HL-60/S4 treated with phorbol 12-myristate 13-acetate at 8.2 ng/mL for 4 days and 3 days (cell line): Measurements from ENCODE around the gene CGB5.
"Not testable (repeated sequence)": the region's sequence is repeated elsewhere in the genome, so short reads cannot be mapped to it uniquely, and the experiment has no call there.

Source experiments
- in situ Hi-C: fragments of 300-500 bp; cut with MboI; formaldehyde crosslinking; loops from 2 replicates; pipeline ENCODE4 v1.15.0; 2022; ENCODE audit warnings: low sequenced_read_pairs

The CGB5 gene

GRCh38 chr19:49020931-49021895 lies 22.4 kb upstream of the CGB5 start:
- in situ Hi-C loops: no loop called here

DNA sequence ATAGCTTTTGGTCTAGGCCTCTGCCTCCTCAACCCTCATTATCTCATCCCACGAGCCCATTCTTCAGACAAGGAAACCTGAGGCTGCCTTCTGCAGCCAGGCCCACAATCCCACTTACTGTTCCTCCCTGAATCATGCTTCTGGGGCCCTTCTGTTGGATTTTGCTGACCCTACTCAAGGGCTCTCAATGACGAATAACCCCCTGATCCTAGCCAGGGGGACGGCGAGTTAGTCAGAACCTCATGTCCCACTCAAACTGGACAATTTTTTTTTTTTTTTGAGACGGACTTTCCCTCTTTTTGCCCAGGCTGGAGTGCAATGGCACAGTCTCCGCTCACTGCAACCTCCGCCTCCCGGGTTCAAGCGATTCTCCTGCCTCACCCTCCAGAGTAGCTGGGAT lies 21.5 kb upstream of the CGB5 start:
- in situ Hi-C loops: no loop called here

DNA sequence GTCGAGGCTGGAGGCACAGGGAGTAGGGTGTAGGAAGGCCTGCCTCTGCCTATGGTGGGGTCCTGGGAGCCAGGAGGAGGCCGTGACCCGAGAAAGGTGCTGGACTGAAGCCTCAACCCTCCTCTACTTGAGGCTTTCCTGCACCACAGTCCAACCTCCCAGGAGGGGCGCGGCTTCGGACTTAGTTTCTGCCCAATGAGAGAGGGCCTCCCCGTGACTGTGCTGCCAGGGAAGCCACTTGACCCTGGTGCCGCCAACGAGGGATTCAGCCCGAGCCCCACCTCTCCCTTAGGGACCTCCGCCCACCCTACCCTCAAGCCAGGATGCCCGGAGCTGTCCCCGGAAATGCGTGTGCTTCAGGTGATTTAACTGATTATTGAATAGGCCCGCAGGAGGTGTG lies 19.4 kb upstream of the CGB5 start, which contains the start of gene CGB3:
TSS of gene CGB3 (minus strand) at position 101 of the 400 bp plus-strand sequence. CDS start 362 bp downstream, outside the sequence.
- in situ Hi-C loops: not testable (repeated sequence)

DNA sequence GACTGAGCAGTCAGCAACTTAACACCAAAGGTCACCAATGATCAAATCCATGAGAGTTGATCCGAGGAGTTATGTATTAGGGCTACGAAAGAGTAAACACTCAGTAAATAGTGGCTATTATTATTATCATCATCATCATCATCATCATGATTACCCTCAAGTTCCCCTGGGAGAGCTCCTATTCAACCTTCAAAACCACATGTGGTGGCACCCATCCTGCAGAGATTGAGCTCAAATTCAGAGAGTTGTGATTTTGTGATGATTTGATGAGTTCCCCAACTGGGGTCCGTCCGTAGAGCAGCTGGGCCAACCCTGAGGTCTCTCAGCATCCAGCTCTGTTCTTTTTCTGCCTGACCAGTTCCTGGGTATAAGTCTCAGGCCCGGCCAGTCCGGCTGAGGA lies 18.6 kb upstream of the CGB5 start:
- in situ Hi-C loops: not testable (repeated sequence)

- in situ Hi-C loops: not testable (repeated sequence)
Measured at GRCh38 chr19:49025599-49025998, 18.0 kb upstream of the CGB5 start.

GRCh38 chr19:49028686-49029085 lies 15.0 kb upstream of the CGB5 start:
- in situ Hi-C loops: not testable (repeated sequence)

GRCh38 chr19:49029749-49030148 lies 13.9 kb upstream of the CGB5 start:
- in situ Hi-C loops: not testable (repeated sequence)

DNA sequence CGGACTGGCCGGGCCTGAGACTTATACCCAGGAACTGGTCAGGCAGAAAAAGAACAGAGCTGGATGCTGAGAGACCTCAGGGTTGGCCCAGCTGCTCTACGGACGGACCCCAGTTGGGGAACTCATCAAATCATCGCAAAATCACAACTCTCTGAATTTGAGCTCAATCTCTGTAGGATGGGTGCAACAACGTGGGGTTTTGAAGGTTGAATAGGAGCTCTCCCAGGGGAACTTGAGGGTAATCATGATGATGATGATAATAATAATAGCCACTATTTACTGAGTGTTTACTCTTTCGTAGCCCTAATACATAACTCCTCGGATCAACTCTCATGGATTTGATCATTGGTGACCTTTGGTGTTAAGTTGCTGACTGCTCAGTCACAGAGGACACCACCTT lies 13.3 kb upstream of the CGB5 start:
- in situ Hi-C loops: not testable (repeated sequence)

GRCh38 chr19:49031642-49032301 lies 11.9 kb upstream of the CGB5 start, which contains the start of gene CGB2:
Gene CGB2 (plus strand): TSS chr19:49031890. CDS start chr19:49032096, 206 bp downstream.
- in situ Hi-C loops: not testable (repeated sequence)

DNA sequence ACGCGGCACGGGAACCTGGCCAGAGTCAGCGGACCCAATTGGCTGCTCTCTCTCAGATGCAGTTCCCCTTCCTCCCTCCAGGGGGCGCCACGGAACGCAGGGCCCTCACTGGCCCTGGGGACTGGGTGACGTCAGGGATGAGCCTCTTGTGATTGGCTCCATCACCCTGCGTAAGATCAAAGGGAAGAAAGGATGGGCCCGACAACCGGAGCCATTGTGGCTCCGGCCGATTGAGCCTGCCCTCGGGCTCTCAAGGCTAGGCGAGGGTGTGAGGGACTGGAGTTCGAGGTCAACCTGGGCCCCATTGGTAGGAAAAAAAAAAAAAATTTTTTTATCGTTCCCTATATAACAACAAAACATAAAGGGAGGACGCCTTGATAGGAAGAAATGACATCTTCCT lies 6.8 kb upstream of the CGB5 start, which contains the start of gene CGB1:
TSS of gene CGB1 (minus strand) at position 81 of the 400 bp plus-strand sequence. CDS start 184 bp downstream, outside the sequence.
- in situ Hi-C loops: not testable (repeated sequence)

DNA sequence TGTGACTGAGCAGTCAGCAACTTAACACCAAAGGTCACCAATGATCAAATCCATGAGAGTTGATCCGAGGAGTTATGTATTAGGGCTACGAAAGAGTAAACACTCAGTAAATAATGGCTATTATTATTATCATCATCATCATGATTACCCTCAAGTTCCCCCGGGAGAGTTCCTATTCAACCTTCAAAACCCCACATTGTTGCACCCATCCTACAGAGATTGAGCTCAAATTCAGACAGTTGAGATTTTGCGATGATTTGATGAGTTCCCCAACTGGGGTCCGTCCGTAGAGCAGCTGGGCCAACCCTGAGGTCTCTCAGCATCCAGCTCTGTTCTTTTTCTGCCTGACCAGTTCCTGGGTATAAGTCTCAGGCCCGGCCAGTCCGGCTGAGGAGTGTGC lies 5.5 kb upstream of the CGB5 start:
- in situ Hi-C loops: not testable (repeated sequence)

GRCh38 chr19:49038557-49039276 lies 4.9 kb upstream of the CGB5 start:
- in situ Hi-C loops: not testable (repeated sequence)

GRCh38 chr19:49039736-49040135 lies 3.9 kb upstream of the CGB5 start:
- in situ Hi-C loops: not testable (repeated sequence)

- in situ Hi-C loops: no loop called here
Measured at GRCh38 chr19:49042177-49042576, 1.5 kb upstream of the CGB5 start.

DNA sequence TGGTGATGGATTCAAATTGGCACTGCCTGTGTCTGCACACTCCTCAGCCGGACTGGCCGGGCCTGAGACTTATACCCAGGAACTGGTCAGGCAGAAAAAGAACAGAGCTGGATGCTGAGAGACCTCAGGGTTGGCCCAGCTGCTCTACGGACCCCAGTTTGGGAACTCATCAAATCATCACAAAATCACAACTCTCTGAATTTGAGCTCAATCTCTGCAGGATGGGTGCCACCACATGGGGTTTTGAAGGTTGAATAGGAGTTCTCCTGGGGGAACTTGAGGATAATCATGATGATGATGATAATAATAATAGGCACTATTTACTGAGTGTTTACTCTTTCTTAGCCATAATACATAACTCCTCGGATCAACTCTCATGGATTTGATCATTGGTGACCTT lies 982 bp upstream of the CGB5 start:
- in situ Hi-C loops: not testable (repeated sequence)

DNA sequence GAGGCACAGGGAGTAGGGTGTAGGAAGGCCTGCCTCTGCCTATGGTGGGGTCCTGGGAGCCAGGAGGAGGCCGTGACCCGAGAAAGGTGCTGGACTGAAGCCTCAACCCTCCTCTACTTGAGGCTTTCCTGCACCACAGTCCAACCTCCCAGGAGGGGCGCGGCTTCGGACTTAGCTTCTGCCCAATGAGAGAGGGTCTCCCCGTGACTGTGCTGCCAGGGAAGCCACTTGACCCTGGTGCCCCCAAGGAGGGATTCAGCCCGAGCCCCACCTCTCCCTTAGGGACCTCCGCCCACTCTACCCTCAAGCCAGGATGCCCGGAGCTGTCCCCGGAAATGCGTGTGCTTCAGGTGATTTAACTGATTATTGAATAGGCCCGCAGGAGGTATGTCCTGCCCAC lies 5.4 kb downstream of the CGB5 start, which contains the start of gene CGB8:
TSS of gene CGB8 (minus strand) at position 101 of the 400 bp plus-strand sequence. CDS start 372 bp downstream, outside the sequence.
- in situ Hi-C loops: not testable (repeated sequence)

- in situ Hi-C loops: not testable (repeated sequence)
Measured at GRCh38 chr19:49049834-49050233, 6.2 kb downstream of the CGB5 start.

DNA sequence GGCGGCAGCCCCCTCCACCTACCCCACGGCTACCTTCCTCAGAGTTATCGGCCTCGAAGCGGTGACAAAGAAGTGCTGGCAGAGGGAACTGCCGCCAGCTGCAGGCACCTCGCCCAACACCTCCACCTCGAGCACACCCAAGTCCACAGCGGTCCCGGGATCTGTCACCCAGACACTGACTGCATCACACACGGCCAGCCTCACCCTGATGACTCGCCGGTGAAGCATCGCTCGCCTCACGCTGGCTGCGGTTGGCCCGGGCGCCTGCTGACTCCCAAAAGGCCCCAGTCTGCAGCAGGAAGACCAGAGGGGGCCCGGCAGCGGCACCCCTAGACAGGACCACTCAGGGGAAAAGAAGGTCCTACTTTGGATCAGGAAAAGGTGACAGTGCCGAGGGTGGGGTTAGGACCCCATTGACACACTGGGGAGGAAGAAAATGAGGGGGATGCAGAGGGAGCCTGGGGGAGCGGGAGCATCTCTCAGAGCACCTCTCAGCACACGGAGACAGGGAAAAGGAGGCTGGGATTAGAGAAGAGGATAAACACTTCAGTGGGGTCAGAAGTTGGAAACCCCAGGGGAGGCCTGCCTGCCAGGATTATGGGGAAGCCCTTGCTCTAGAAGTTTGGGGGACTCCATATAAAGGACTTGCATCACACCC lies 6.9 kb downstream of the CGB5 start:
- in situ Hi-C loops: not testable (repeated sequence)

GRCh38 chr19:49056101-49056901 lies 12.7 kb downstream of the CGB5 start:
- in situ Hi-C loops: no loop called here
